Measurements from ENCODE around the gene CDK10. TPM values are rescaled to one million over a fixed set of nuclear protein-coding genes. Genes with fewer than 3 reads are reported as not detected.
A peak's percentile ranks its signal among the peaks of the same experiment; 100 is the strongest.

CDK10 gene
- total RNA-seq, 1 donor from 2014 or later: 44.0 TPM

DNA sequence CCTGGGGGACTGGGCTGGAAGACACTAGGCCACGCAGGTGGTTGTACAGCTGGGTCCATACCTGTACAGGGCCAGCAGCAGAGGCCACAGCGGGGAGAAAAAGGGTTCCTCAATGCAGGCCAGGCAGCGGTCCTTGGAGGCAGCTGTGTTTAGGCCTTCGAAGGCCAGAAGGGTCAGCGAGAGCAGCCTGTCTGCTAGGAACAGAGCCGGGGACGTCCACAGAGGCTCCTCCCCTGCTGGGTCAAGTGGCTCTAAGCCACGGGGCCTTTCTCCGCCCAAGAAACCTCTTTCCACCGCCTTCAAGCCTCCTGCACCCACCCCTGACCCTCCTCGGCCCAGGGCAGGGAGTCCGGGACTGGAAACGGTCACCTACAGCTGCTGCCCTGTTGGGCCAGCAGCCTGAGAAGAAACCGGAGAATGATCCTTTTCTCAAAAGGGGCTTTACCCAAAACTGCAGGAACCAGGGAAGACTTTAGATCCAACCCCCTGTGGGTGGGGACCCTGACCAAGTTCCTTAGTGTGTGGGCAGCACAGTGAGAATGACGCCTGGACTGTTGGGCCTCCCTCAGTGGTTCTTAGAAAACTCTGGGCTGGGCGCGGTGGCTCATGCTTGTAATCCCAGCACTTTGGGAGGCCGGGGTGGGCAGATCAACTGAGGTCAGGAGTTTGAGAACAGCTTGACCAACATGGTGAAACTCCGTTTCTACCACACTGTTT is 23.4 kb downstream of the CDK10 start:
- Histone ChIP-seq H3K36me3 (no peaks in the 10 kb centered on the region), H3K27ac (no peak overlapping the region), H3K4me3 (no peak overlapping the region), H3K4me1 (peaks cover 16% of the 10 kb centered on the region), H3K9me3 (no peaks in the 10 kb centered on the region), H3K27me3 (no peaks in the 10 kb centered on the region)
- no peak for TF ChIP-seq POLR2A (IDR thresholded peaks at IDR 0.05)
- TF ChIP-seq POLR2AphosphoS5 (IDR thresholded peaks at IDR 0.05; ENCODE audit: insufficient read depth in 1 of 2, low read depth in 1 of 2): no peak
- TF ChIP-seq, protein P1, sequence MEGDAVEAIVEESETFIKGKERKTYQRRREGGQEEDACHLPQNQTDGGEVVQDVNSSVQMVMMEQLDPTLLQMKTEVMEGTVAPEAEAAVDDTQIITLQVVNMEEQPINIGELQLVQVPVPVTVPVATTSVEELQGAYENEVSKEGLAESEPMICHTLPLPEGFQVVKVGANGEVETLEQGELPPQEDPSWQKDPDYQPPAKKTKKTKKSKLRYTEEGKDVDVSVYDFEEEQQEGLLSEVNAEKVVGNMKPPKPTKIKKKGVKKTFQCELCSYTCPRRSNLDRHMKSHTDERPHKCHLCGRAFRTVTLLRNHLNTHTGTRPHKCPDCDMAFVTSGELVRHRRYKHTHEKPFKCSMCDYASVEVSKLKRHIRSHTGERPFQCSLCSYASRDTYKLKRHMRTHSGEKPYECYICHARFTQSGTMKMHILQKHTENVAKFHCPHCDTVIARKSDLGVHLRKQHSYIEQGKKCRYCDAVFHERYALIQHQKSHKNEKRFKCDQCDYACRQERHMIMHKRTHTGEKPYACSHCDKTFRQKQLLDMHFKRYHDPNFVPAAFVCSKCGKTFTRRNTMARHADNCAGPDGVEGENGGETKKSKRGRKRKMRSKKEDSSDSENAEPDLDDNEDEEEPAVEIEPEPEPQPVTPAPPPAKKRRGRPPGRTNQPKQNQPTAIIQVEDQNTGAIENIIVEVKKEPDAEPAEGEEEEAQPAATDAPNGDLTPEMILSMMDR (IDR thresholded peaks at IDR 0.05): no peak
- no peak for DNase-seq (ENCODE audit: extremely low spot score in 2 of 2)
- intact Hi-C loops (cut with DNase I): loop anchor here (10.0 kb wide), 1 partner anchor 155 kb away; no protein-coding TSS in a partner anchor

DNA sequence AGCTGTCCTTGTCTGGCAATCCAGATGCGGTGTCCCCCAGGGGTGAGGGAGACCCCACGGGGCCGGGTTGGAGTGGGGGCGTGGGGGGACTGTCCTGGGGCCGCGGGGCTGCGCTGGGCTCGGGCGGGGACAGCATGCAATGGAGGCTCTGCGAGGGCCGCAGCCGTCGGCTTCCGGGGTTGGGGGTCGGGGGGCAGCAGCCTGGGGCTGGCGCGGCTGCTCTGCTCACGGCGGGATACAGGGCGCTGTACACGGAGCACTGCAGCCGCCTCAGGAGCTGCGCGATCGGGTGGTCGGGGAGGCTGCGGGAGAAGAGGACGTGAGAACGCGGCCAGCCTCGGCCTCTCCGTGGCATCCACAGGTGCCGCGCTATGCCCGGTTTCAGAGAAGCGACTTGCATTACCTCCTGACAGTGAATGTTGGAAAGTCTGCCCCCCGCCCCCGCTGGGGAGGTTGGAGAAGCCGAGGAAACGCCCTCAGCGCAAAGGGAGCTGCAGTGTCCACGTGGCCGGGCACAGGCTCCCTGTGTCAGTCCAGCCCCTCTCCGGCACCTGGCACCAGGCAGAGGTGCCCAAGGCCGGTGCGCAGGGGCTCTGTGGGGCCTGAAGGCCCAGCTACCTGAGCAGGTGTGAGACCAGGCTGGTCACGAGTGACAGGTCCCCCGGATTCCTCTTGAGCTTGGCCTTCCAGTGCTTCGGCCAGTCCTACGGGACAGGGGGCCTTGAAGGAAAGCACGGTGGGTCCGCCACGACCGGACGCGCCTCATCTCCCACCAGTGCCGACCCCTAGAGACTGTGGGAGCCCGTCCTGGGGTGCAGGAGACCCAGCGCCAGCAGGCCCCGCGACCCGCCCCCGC is 24.4 kb downstream of the CDK10 start:
- DNase-seq (ENCODE audit: extremely low spot score in 2 of 2): no peak
- no peaks in the 10 kb centered on the region for H3K27me3 ChIP-seq
- no peaks in the 10 kb centered on the region for H3K9me3 ChIP-seq
- no peak overlapping the region for H3K4me3 ChIP-seq
- H3K36me3 ChIP-seq: no peaks in the 10 kb centered on the region
- no peak for TF ChIP-seq POLR2AphosphoS5 (IDR thresholded peaks at IDR 0.05; ENCODE audit: insufficient read depth in 1 of 2, low read depth in 1 of 2)
- TF ChIP-seq, protein P1 (IDR thresholded peaks at IDR 0.05): no peak
- no peak for TF ChIP-seq POLR2A (IDR thresholded peaks at IDR 0.05)
- intact Hi-C loops (cut with DNase I): no loop called here
- peaks cover 16% of the 10 kb centered on the region for H3K4me1 ChIP-seq
- no peak overlapping the region for H3K27ac ChIP-seq

DNA sequence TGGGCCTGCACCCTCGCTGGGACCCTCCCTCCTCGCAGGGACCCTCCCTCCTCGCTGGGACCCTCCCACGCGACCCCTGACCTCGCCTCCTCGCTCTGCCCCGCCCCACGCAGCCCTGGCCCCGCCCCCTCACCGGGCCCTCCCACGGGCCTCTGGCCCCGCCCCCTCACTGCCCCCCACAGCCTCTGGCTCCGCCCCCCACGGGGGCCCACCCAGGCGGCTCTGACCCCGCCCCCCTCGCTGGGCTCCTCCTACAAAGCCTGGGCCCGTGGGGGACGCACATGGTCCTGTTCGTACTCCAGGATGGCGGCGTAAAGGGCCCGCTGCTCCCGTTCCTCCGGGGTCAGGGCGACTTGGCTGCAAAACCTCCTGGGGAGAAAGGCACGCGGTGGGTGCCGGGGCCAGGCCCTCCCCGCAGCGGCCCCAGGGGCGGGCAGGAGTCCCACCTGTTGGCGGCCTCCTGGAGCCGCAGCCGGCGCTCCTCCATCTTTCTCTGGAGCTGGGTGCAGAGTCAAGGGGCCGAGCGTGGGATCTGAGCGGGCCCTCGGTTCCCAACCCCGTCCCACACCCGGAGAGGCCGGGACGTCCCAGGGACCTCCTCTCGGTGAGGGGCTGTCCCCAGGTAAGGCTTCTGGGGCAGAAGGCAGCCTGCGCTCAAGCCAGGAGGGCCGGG is 25.2 kb downstream of the CDK10 start:
- peak overlapping the region; percentile 5 to 35 for H3K4me3 ChIP-seq
- H3K36me3 ChIP-seq: no peaks in the 10 kb centered on the region
- no peaks in the 10 kb centered on the region for H3K9me3 ChIP-seq
- intact Hi-C loops (cut with DNase I): no loop called here
- TF ChIP-seq POLR2AphosphoS5 (IDR thresholded peaks at IDR 0.05; ENCODE audit: insufficient read depth in 1 of 2, low read depth in 1 of 2): no peak
- TF ChIP-seq, protein P1 (IDR thresholded peaks at IDR 0.05): no peak
- no peak for TF ChIP-seq POLR2A (IDR thresholded peaks at IDR 0.05)
- H3K27me3 ChIP-seq: no peaks in the 10 kb centered on the region
- DNase-seq (ENCODE audit: extremely low spot score in 2 of 2): no peak
- peaks cover 11% of the 10 kb centered on the region for H3K4me1 ChIP-seq
- H3K27ac ChIP-seq: no peak overlapping the region

DNA sequence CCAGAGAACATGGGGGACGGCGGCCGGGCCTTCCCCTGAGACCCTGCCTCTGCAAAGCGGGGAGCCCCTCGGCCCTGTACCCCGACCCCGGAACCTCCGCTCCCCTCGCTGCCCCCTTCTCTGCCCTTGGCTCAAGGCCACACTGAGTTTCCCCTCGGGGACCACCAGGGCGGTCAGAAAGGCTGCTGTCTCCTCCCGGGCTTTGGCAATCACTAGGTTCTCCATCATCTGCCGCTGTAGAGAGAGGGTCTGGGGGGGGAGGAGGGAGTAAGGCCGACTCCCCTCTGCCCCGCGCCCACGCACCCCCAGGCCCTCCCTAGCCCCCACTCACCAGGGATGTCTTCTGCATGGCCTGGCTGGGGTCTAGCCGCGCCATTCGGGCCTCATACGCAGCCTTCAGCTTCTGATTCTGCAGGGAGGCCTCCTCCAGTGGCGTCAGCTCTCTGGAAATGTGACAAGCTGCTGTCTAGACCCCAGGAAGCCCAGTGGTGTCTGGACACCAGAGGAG is 25.8 kb downstream of the CDK10 start:
- Histone ChIP-seq H3K27me3 (no peaks in the 10 kb centered on the region), H3K4me1 (peaks cover 11% of the 10 kb centered on the region), H3K27ac (no peak overlapping the region), H3K36me3 (no peaks in the 10 kb centered on the region), H3K4me3 (peak overlapping the region; percentile 5 to 35), H3K9me3 (no peaks in the 10 kb centered on the region)
- TF ChIP-seq, protein P1 (IDR thresholded peaks at IDR 0.05): no peak
- no peak for TF ChIP-seq POLR2AphosphoS5 (IDR thresholded peaks at IDR 0.05; ENCODE audit: insufficient read depth in 1 of 2, low read depth in 1 of 2)
- no peak for TF ChIP-seq POLR2A (IDR thresholded peaks at IDR 0.05)
- intact Hi-C loops (cut with DNase I): no loop called here
- no peak for DNase-seq (ENCODE audit: extremely low spot score in 2 of 2)
